ENCODE measurements around the gene RBM27.
"Not testable (repeated sequence)": the region's sequence is repeated elsewhere in the genome, so short reads cannot be mapped to it uniquely, and the experiment has no call there.

Gene RBM27

GRCh38 chr5:146206257-146206656, 2.9 kb downstream of the RBM27 start:
- DNase-seq = no peak

- no peak for DNase-seq
Measured at GRCh38 chr5:146208916-146209522, 5.6 kb downstream of the RBM27 start.

- DNase-seq = no peak
Measured at GRCh38 chr5:146209714-146210113, 6.3 kb downstream of the RBM27 start.

GRCh38 chr5:146210810-146211209, 7.4 kb downstream of the RBM27 start:
- DNase-seq = not testable (repeated sequence)

GRCh38 chr5:146213210-146213826, 9.9 kb downstream of the RBM27 start:
- DNase-seq = no peak

GRCh38 chr5:146214881-146215280, 11.5 kb downstream of the RBM27 start:
- DNase-seq = not testable (repeated sequence)

GRCh38 chr5:146218168-146218567, 14.8 kb downstream of the RBM27 start:
- peak in 1 of 2 donors; percentile 25 for DNase-seq

GRCh38 chr5:146219243-146219642, 15.8 kb downstream of the RBM27 start:
- no peak for DNase-seq

- DNase-seq = no peak
Measured at GRCh38 chr5:146221234-146221633, 17.8 kb downstream of the RBM27 start.

GRCh38 chr5:146222005-146222404, 18.6 kb downstream of the RBM27 start:
- no peak for DNase-seq

GRCh38 chr5:146223179-146223578, 19.8 kb downstream of the RBM27 start:
- DNase-seq = no peak

- DNase-seq = no peak
Measured at GRCh38 chr5:146229222-146229621, 25.8 kb downstream of the RBM27 start.

GRCh38 chr5:146232223-146232622, 28.8 kb downstream of the RBM27 start:
- no peak for DNase-seq

- no peak for DNase-seq
Measured at GRCh38 chr5:146233441-146233840, 30.0 kb downstream of the RBM27 start.

GRCh38 chr5:146238973-146239372, 35.6 kb downstream of the RBM27 start:
- no peak for DNase-seq

GRCh38 chr5:146240951-146241350, 37.5 kb downstream of the RBM27 start:
- DNase-seq = no peak

- no peak for DNase-seq
Measured at GRCh38 chr5:146243247-146243646, 39.8 kb downstream of the RBM27 start.

GRCh38 chr5:146248561-146248960, 45.2 kb downstream of the RBM27 start:
- DNase-seq = no peak

GRCh38 chr5:146249801-146250200, 46.4 kb downstream of the RBM27 start:
- DNase-seq = peak in 1 of 2 donors; percentile 19
